ENCODE data around the gene NCAPG2. TPM values are rescaled to one million over a fixed set of nuclear protein-coding genes. Genes with fewer than 3 reads are reported as not detected.

The NCAPG2 gene
- total RNA-seq, 6 experiments from 2014 or later: 2.7 to 4.8 (median 4.2) TPM

GRCh38 chr7:158616050-158616449 lies 88.6 kb downstream of the NCAPG2 start:
- no peaks in the 10 kb centered on the region for H3K4me1 ChIP-seq
- no peak for TF ChIP-seq POLR2A (IDR thresholded peaks at IDR 0.05)
- no peak for TF ChIP-seq CTCF (IDR thresholded peaks at IDR 0.05)

GRCh38 chr7:158614700-158615099 lies 89.9 kb downstream of the NCAPG2 start:
- DNase-seq: no peak
- Histone ChIP-seq H3K36me3 (no peaks in the 10 kb centered on the region), H3K27me3 (no peaks in the 10 kb centered on the region), H3K9me3 (no peaks in the 10 kb centered on the region), H3K27ac (no peak overlapping the region), H3K4me3 (no peak overlapping the region), H3K4me1 (no peaks in the 10 kb centered on the region)
- 67% methylated on average over 1 of the region's 1 CpG for WGBS (ENCODE audit: insufficient coverage, low coverage, low lambda C conversion rate, missing lambda C conversion rate)
- TF ChIP-seq CTCF (IDR thresholded peaks at IDR 0.05) (no peak), POLR2A (IDR thresholded peaks at IDR 0.05) (no peak)
- ATAC-seq: no peak
- intact Hi-C loops (cut with DNase I): no loop called here

More at GRCh38 chr7:158616050-158616449, 88.6 kb downstream of the NCAPG2 start:
- H3K27me3 ChIP-seq: no peaks in the 10 kb centered on the region
- H3K9me3 ChIP-seq: no peaks in the 10 kb centered on the region
- ATAC-seq (no peak), DNase-seq (no peak)
- H3K36me3 ChIP-seq: no peaks in the 10 kb centered on the region
- 86% methylated on average over 2 of the region's 2 CpGs for WGBS (ENCODE audit: insufficient coverage, low coverage, low lambda C conversion rate, missing lambda C conversion rate)
- no peak overlapping the region for H3K4me3 ChIP-seq
- intact Hi-C loops (cut with DNase I): no loop called here
- H3K27ac ChIP-seq: no peak overlapping the region

- TF ChIP-seq POLR2A (IDR thresholded peaks at IDR 0.05): no peak
- TF ChIP-seq CTCF (IDR thresholded peaks at IDR 0.05): no peak
- 93% methylated on average over 2 of the region's 2 CpGs for WGBS (ENCODE audit: insufficient coverage, low coverage, low lambda C conversion rate, missing lambda C conversion rate)
- intact Hi-C loops (cut with DNase I): no loop called here
Observed at GRCh38 chr7:158613481-158613880, 91.1 kb downstream of the NCAPG2 start.

GRCh38 chr7:158612546-158612945 lies 92.1 kb downstream of the NCAPG2 start:
- Histone ChIP-seq H3K9me3 (no peaks in the 10 kb centered on the region), H3K27me3 (no peaks in the 10 kb centered on the region), H3K36me3 (no peaks in the 10 kb centered on the region), H3K4me1 (no peaks in the 10 kb centered on the region), H3K4me3 (no peak overlapping the region), H3K27ac (no peak overlapping the region)
- ATAC-seq (no peak), DNase-seq (no peak)
- intact Hi-C loops (cut with DNase I): no loop called here
- no peak for TF ChIP-seq POLR2A (IDR thresholded peaks at IDR 0.05)
- no peak for TF ChIP-seq CTCF (IDR thresholded peaks at IDR 0.05)
- 88% methylated on average over 1 of the region's 4 CpGs for WGBS (ENCODE audit: insufficient coverage, low coverage, low lambda C conversion rate, missing lambda C conversion rate)

More at GRCh38 chr7:158613481-158613880, 91.1 kb downstream of the NCAPG2 start:
- Histone ChIP-seq H3K9me3 (no peaks in the 10 kb centered on the region), H3K4me3 (no peak overlapping the region), H3K27ac (no peak overlapping the region), H3K27me3 (no peaks in the 10 kb centered on the region), H3K4me1 (no peaks in the 10 kb centered on the region), H3K36me3 (no peaks in the 10 kb centered on the region)
- ATAC-seq: no peak
- DNase-seq: no peak

- H3K36me3 ChIP-seq: no peaks in the 10 kb centered on the region
- no peak overlapping the region for H3K4me3 ChIP-seq
- no peaks in the 10 kb centered on the region for H3K9me3 ChIP-seq
- H3K4me1 ChIP-seq: no peaks in the 10 kb centered on the region
- ATAC-seq (no peak), DNase-seq (no peak)
- H3K27me3 ChIP-seq: no peaks in the 10 kb centered on the region
- TF ChIP-seq POLR2A (IDR thresholded peaks at IDR 0.05) (no peak), CTCF (IDR thresholded peaks at IDR 0.05) (no peak)
- no peak overlapping the region for H3K27ac ChIP-seq
- intact Hi-C loops (cut with DNase I): no loop called here
- 72% methylated on average over 6 of the region's 8 CpGs for WGBS (ENCODE audit: insufficient coverage, low coverage, low lambda C conversion rate, missing lambda C conversion rate)
Observed at GRCh38 chr7:158611541-158611940, 93.1 kb downstream of the NCAPG2 start.
